Epithelial cell of esophagus (primary cell): ENCODE data around the gene GAMT.
A peak's percentile ranks its signal among the peaks of the same experiment; 100 is the strongest.

Source experiments
- DNase-seq: peaks from one replicate; pipeline ENCODE4 v3.0.0; 2010; ENCODE audit warnings: low read depth
- H3K4me3 ChIP-seq: 2 replicates; pipeline ENCODE4 v1.5.1; 2011; ENCODE audit warnings: mild to moderate bottlenecking, low read length, control low read depth
- TF ChIP-seq, protein P1 (sequence below): IDR thresholded peaks from 2 replicates; pipeline ENCODE4 v1.5.1; 2011; ENCODE audit warnings: low read depth, mild to moderate bottlenecking, low read length, control low read depth, inconsistent platforms; ENCODE audit not compliant: insufficient read depth; ENCODE audit errors: missing control alignments

The GAMT gene

GRCh38 chr19:1406774-1407527, 5.6 kb upstream of the GAMT start:
- TF ChIP-seq, protein P1, sequence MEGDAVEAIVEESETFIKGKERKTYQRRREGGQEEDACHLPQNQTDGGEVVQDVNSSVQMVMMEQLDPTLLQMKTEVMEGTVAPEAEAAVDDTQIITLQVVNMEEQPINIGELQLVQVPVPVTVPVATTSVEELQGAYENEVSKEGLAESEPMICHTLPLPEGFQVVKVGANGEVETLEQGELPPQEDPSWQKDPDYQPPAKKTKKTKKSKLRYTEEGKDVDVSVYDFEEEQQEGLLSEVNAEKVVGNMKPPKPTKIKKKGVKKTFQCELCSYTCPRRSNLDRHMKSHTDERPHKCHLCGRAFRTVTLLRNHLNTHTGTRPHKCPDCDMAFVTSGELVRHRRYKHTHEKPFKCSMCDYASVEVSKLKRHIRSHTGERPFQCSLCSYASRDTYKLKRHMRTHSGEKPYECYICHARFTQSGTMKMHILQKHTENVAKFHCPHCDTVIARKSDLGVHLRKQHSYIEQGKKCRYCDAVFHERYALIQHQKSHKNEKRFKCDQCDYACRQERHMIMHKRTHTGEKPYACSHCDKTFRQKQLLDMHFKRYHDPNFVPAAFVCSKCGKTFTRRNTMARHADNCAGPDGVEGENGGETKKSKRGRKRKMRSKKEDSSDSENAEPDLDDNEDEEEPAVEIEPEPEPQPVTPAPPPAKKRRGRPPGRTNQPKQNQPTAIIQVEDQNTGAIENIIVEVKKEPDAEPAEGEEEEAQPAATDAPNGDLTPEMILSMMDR: peak; percentile 60
- peak; percentile 98 for DNase-seq
- peak overlapping the region; percentile 58 for H3K4me3 ChIP-seq

- TF ChIP-seq, protein P1: no peak
Observed at GRCh38 chr19:1402411-1403070, 1.2 kb upstream of the GAMT start.

DNA sequence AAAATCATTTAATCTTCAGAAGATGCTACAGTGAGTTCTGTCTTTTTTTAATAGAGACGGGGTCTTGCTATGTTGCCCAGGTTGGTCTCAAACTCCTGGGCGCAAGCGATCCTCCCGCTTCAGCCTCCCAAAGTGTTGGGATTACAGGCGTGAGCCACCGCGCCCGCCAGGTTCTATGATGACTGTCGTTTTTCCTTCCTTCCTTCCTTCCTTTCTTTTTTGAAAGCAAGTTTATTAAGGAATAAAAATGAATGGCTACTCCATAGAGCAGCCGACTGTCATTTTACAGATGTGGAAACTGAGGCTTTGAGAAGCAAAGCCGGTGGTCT, 511 bp upstream of the GAMT start:
- TF ChIP-seq, protein P1: no peak
- no peak for DNase-seq
- no peak overlapping the region for H3K4me3 ChIP-seq

More at GRCh38 chr19:1402411-1403070, 1.2 kb upstream of the GAMT start:
- peak overlapping the region; percentile 2 for H3K4me3 ChIP-seq
- DNase-seq: peak; percentile 92

GRCh38 chr19:1400281-1401137, 833 bp downstream of the GAMT start:
- TF ChIP-seq, protein P1: no peak
- no peak for DNase-seq

DNA sequence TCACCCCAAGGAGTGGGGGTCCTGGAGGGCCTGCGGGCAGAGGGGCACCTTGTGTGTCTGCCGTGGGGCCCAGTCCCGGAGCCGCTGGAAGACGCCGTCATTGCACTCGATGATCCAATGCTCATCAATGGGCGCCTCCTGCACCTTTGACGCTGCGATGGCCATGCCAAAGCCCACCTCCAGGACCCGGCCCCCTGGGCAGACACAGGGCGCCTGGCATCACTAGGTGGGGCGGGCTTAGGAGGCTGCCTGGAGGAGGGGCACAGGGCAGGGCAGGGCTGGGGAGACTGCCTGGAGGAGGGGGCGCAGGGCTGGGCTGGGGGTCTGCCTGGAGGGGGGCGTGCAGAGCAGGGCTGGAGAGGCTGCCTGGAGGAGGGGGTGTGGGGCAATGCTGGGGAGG, 1.6 kb downstream of the GAMT start:
- no peak overlapping the region for H3K4me3 ChIP-seq
- DNase-seq: no peak
- TF ChIP-seq, protein P1: no peak

More at GRCh38 chr19:1400281-1401137, 833 bp downstream of the GAMT start:
- peak overlapping the region; percentile 61 for H3K4me3 ChIP-seq

- TF ChIP-seq, protein P1: no peak
- DNase-seq: no peak
- no peak overlapping the region for H3K4me3 ChIP-seq
Observed at GRCh38 chr19:1399079-1399478, 2.3 kb downstream of the GAMT start.
